B cell (primary cell): Measurements from ENCODE around the gene TTC1. TPM values are rescaled to one million over a fixed set of nuclear protein-coding genes. Genes with fewer than 3 reads are reported as not detected.

Experiments used
- ATAC-seq: fragments of 200-7000 bp; cut with Tn5 transposase; one replicate; pipeline ENCODE4 v1.10.0; 2021; ENCODE audit warnings: low read depth, mild to moderate bottlenecking, moderate number of reproducible peaks, moderate library complexity
- CTCF ChIA-PET: fragments of 350-600 bp; sonication (Branson Sonifier 250); formaldehyde crosslinking; loops from one replicate; lab custom pipeline; 2021; ENCODE audit warnings: antibody characterized with exemption, inconsistent platforms; lab: Charles Lee
- POLR2A ChIA-PET: fragments of 350-600 bp; sonication (Branson Sonifier 250); formaldehyde crosslinking; loops from one replicate; lab custom pipeline; 2021; ENCODE audit warnings: antibody characterized with exemption; lab: Charles Lee
- DNase-seq: peaks from one replicate; pipeline ENCODE4 v3.0.0; 2013
- H2AFZ ChIP-seq: 2 replicates; pipeline ENCODE4 v1.6.1; 2012; ENCODE audit warnings: mild to moderate bottlenecking, low read depth, low read length; ENCODE audit not compliant: insufficient read depth, poor library complexity, severe bottlenecking
- H3K27ac ChIP-seq, 2 donors: 1 replicate in 1 of 2; 2 replicates in 1 of 2; pipeline ENCODE4 v1.5.1; 2012 to 2013; ENCODE audit warnings: low read length in 2 of 2, mild to moderate bottlenecking in 2 of 2, moderate library complexity in 1 of 2
- H3K27me3 ChIP-seq, 4 experiments: fragments of 200-600 bp in 1 of 4; sonication (generic) in 1 of 4; replicated peaks in 1 of 4; 1 replicate in 2 of 4; 2 replicates in 2 of 4; pipeline versions ENCODE4 v1.6.1 to v1.7.0; 2013 to 2016; ENCODE audit warnings: low read length in 3 of 4, mild to moderate bottlenecking in 2 of 4, mixed read lengths in 1 of 4, moderate library complexity in 1 of 4; ENCODE audit not compliant: insufficient read depth in 4 of 4, control insufficient read depth in 3 of 4; ENCODE audit errors: control extremely low read depth in 1 of 4
- H3K36me3 ChIP-seq, 2 experiments: replicated peaks in 1 of 2; 1 replicate in 1 of 2; 2 replicates in 1 of 2; pipeline versions ENCODE4 v1.6.1 to v1.7.1; 2013; ENCODE audit warnings: low read length in 1 of 2; ENCODE audit not compliant: insufficient read depth in 2 of 2, control insufficient read depth in 1 of 2; ENCODE audit errors: control extremely low read depth in 1 of 2, extremely low read depth in 1 of 2
- H3K4me1 ChIP-seq, 2 donors: fragments of 200-600 bp in 1 of 2; sonication (generic) in 1 of 2; 1 replicate in 1 of 2; 2 replicates in 1 of 2; pipeline versions ENCODE4 v1.5.1 to v1.6.1; 2013 to 2017; ENCODE audit warnings: low read length in 2 of 2; ENCODE audit not compliant: control insufficient read depth in 2 of 2, insufficient read depth in 2 of 2
- H3K4me2 ChIP-seq: replicated peaks from 2 replicates; pipeline ENCODE3; 2012; ENCODE audit warnings: mild to moderate bottlenecking, low read depth, low read length; ENCODE audit not compliant: poor library complexity, severe bottlenecking
- H3K4me3 ChIP-seq, 5 experiments: fragments of 200-600 bp in 1 of 5; sonication (generic) in 1 of 5; 1 replicate in 3 of 5; 2 replicates in 2 of 5; pipeline versions ENCODE4 v1.5.1 to v1.7.0; 2011 to 2016; ENCODE audit warnings: low read length in 4 of 5, mild to moderate bottlenecking in 4 of 5, low read depth in 2 of 5, control low read depth in 1 of 5, moderate library complexity in 1 of 5; ENCODE audit not compliant: insufficient read depth in 1 of 5; ENCODE audit errors: control extremely low read depth in 1 of 5, extremely low read depth in 1 of 5
- H3K79me2 ChIP-seq: fragments of 200-600 bp; sonication (generic); one replicate; pipeline ENCODE4 v1.6.0; 2016; ENCODE audit warnings: low read length; ENCODE audit not compliant: control insufficient read depth, insufficient read depth
- H3K9ac ChIP-seq: fragments of 200-600 bp; sonication (generic); 2 replicates; pipeline ENCODE4 v1.6.1; 2017; ENCODE audit warnings: mild to moderate bottlenecking, low read length, moderate library complexity
- H3K9me3 ChIP-seq, 3 donors: one replicate each; pipeline versions ENCODE4 v1.6.1 to v1.7.1; 2013; ENCODE audit warnings: low read length in 2 of 3; ENCODE audit not compliant: control insufficient read depth in 2 of 3, insufficient read depth in 1 of 3; ENCODE audit errors: control extremely low read depth in 1 of 3
- H4K20me1 ChIP-seq: 2 replicates; pipeline ENCODE4 v1.6.0; 2012; ENCODE audit warnings: mild to moderate bottlenecking, low read length; ENCODE audit not compliant: insufficient read depth, control insufficient read depth, poor library complexity, severe bottlenecking
- H3K27ac Mint-ChIP-seq: one replicate; pipeline ENCODE4 v1.8.0; 2021; ENCODE audit warnings: mixed read lengths
- H3K27me3 Mint-ChIP-seq: one replicate; pipeline ENCODE4 v1.8.0; 2021; ENCODE audit warnings: mixed read lengths
- H3K4me1 Mint-ChIP-seq: one replicate; pipeline ENCODE4 v1.8.0; 2021; ENCODE audit warnings: mixed read lengths
- H3K4me3 Mint-ChIP-seq: one replicate; pipeline ENCODE4 v1.8.0; 2021; ENCODE audit warnings: mixed read lengths
- H3K9me3 Mint-ChIP-seq: one replicate; pipeline ENCODE4 v1.8.0; 2022; ENCODE audit warnings: mixed read lengths; ENCODE audit not compliant: insufficient read depth
- EZH2 ChIP-seq: IDR thresholded peaks from 2 replicates; pipeline ENCODE4 v1.6.1; 2012; ENCODE audit warnings: borderline replicate concordance, low read depth, mild to moderate bottlenecking, moderate library complexity, low read length; ENCODE audit not compliant: insufficient read depth, poor library complexity, severe bottlenecking
- WGBS: methylation state at CpG from one replicate; pipeline ENCODE4 v1.1.5; 2013; ENCODE audit warnings: missing lambda C conversion rate; ENCODE audit not compliant: insufficient coverage; 5-methylcytosine and 5-hydroxymethylcytosine counted together
- intact Hi-C: fragments of 100-400 bp; cut with micrococcal nuclease; formaldehyde crosslinking; loops from one replicate; pipeline ENCODE4 v1.10.0; 2022
- polyA plus RNA-seq: library from polyadenylated mRNA; depleted of rRNA; stranded (reverse); fragments of >200 nt; gene quantifications from 2 replicates; pipeline ENCODE4 v1.2.3, GENCODE V29; 2012
- total RNA-seq, 2 donors: library from RNA; stranded (reverse); fragments of 120-200 nt in 1 of 2; gene quantifications; 1 replicate in 1 of 2; 2 replicates in 1 of 2; pipeline versions ENCODE4 v1.2.3 to v1.2.4, GENCODE V29; 2013 to 2022
- TF ChIP-seq, protein P1 (sequence below): fragments of 200-600 bp; IDR thresholded peaks from one replicate; pipeline ENCODE4 v1.8.0; 2022; ENCODE audit warnings: antibody characterized with exemption, mild to moderate bottlenecking

The TTC1 gene
- total and polyA plus RNA-seq, 2 donors (not counting 1 experiment from before 2014, with no cell fraction given), result 12.1 to 40.4 TPM

DNA sequence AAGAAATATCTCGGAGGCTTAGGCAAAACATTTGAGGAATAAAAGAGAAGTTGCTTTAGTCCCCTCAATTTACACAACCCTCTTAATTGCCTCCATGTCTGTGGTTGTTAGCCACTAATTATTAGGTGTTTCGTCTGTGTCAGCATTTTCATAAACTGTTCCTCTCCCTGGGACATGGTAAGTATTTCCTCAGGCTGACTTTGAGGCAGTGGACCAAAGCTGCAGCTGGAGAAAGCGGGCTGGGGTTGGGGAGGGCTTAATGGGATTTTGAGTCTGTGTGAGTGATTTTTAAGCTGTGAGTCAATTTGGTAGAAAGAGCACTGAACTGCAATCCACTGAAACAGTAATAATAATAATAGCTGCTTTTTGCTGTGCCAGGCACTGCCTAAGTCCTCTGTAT lies 13.0 kb upstream of the TTC1 start:
- H3K9me3 ChIP-seq, result peaks cover 3 to 15% (median 12%) of the 10 kb centered on the region in 3 donors
- H2AFZ ChIP-seq, result no peak overlapping the region
- Mint-ChIP-seq H3K9me3 (peaks cover 3% of the 10 kb centered on the region), H3K27me3 (peaks cover 47% of the 10 kb centered on the region), H3K27ac (no peak overlapping the region), H3K4me3 (no peak overlapping the region), H3K4me1 (no peaks in the 10 kb centered on the region)
- H3K4me2 ChIP-seq, result no peak overlapping the region
- H4K20me1 ChIP-seq, result no peaks in the 10 kb centered on the region
- no peak for DNase-seq
- intact Hi-C loops, result no loop called here
- H3K4me3 ChIP-seq, result no peak overlapping the region
- no peaks in the 10 kb centered on the region for H3K79me2 ChIP-seq
- no peak for TF ChIP-seq EZH2
- TF ChIP-seq, protein P1, sequence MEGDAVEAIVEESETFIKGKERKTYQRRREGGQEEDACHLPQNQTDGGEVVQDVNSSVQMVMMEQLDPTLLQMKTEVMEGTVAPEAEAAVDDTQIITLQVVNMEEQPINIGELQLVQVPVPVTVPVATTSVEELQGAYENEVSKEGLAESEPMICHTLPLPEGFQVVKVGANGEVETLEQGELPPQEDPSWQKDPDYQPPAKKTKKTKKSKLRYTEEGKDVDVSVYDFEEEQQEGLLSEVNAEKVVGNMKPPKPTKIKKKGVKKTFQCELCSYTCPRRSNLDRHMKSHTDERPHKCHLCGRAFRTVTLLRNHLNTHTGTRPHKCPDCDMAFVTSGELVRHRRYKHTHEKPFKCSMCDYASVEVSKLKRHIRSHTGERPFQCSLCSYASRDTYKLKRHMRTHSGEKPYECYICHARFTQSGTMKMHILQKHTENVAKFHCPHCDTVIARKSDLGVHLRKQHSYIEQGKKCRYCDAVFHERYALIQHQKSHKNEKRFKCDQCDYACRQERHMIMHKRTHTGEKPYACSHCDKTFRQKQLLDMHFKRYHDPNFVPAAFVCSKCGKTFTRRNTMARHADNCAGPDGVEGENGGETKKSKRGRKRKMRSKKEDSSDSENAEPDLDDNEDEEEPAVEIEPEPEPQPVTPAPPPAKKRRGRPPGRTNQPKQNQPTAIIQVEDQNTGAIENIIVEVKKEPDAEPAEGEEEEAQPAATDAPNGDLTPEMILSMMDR, result no peak
- ChIA-PET CTCF (interaction anchor here (1.8 kb wide), 1 partner anchor 9 kb away, joined by 5 read pairs; no protein-coding TSS in a partner anchor), POLR2A (no interaction called here)
- H3K27me3 ChIP-seq, result peaks cover 0 to 26% (median 9%) of the 10 kb centered on the region in 4 experiments
- no peaks in the 10 kb centered on the region for H3K4me1 ChIP-seq
- 100% methylated on average over 1 of the region's 3 CpGs for WGBS
- no peak for ATAC-seq
- no peaks in the 10 kb centered on the region for H3K36me3 ChIP-seq
- H3K27ac ChIP-seq, result no peak overlapping the region
- no peak overlapping the region for H3K9ac ChIP-seq

DNA sequence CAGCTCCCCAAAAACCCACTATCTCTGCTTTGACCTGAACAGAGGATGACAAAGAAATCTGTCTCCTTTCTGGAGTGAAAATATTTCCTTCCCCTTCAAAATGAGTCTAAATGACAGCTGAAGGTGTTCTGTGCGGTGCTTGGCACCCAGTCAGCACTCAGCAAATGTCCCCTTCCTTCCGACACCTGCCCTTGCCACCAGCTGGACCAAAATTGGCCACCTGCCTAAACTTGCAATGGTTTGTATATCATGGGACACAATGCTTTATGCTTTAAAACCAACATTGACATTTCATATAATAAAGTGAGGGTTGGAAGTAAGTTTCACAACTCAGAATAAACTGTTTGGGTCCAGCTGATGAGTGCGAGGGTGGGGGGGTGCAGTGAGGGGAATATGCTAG lies 7.5 kb upstream of the TTC1 start:
- H3K36me3 ChIP-seq, result no peaks in the 10 kb centered on the region
- no peak overlapping the region for H2AFZ ChIP-seq
- ChIA-PET POLR2A (no interaction called here), CTCF (interaction anchor here (1.4 kb wide), 1 partner anchor 14 kb away, joined by 3 read pairs; no protein-coding TSS in a partner anchor)
- TF ChIP-seq EZH2, result no peak
- TF ChIP-seq, protein P1, result no peak
- Mint-ChIP-seq H3K27me3 (peaks cover 47% of the 10 kb centered on the region), H3K9me3 (no peaks in the 10 kb centered on the region), H3K4me3 (no peak overlapping the region), H3K27ac (no peak overlapping the region), H3K4me1 (no peaks in the 10 kb centered on the region)
- H4K20me1 ChIP-seq, result no peaks in the 10 kb centered on the region
- 17% methylated on average over 1 of the region's 3 CpGs for WGBS
- intact Hi-C loops, result loop anchor here (10.0 kb wide), 1 partner anchor 413 kb away; the partner anchor contains the start of gene SLU7
- no peaks in the 10 kb centered on the region for H3K4me1 ChIP-seq
- no peak overlapping the region for H3K4me2 ChIP-seq
- H3K27ac ChIP-seq, result no peak overlapping the region
- no peaks in the 10 kb centered on the region for H3K9me3 ChIP-seq
- no peak overlapping the region for H3K9ac ChIP-seq
- no peaks in the 10 kb centered on the region for H3K79me2 ChIP-seq
- ATAC-seq, result no peak
- DNase-seq, result no peak
- peaks cover 0 to 10% (median 3%) of the 10 kb centered on the region in 4 experiments for H3K27me3 ChIP-seq
- no peak overlapping the region for H3K4me3 ChIP-seq
